ENCODE results near the gene TM7SF2. TPM values are rescaled to one million over a fixed set of nuclear protein-coding genes. Genes with fewer than 3 reads are reported as not detected.
"Not testable (repeated sequence)": the region's sequence is repeated elsewhere in the genome, so short reads cannot be mapped to it uniquely, and the experiment has no call there.

TM7SF2 gene
- total RNA-seq, 1 experiment from 2014 or later, result 37.8 TPM

DNA sequence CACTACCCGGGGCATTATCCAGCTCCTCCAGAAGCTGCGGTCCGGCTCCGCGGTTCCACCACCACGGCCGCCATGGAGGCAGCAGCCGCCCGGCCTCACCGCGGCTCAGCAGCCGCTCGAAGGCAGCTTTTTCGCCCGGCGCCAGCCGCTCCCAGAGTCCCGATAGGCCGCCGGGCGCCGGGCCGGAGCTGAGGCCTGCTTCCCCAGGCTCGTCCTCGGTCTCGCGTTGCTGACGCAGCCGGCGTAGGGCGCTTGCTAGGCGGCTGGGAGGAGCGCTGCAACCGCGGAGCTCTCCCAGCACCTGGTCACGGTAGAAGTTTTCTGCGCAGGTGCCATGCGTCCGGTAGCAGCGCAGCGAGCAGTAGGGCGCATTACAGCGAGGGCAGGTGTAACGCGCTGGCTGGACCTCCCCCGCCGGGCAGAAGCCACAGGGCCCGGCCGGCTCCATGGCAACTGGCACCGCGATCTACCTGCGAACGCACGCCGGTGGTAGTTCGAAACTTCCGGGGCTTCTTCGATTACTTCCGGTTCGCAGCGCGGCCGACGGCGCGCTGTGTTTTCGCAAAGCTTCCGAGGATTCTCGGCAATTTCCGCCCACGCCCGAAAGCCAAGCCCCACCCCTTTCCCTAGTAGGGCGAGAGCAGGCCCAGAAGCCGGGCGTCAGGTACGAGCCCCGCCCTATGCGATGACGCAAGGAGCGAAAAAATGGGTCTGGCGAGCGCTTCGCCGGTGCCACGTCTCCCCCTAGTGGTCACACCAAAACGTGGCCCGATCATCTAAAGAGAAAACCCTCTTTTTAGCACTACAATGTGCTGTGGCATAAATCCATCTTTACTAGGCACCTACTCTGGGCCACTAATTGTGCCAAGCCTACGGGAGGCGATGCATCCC is 5.8 kb downstream of the TM7SF2 start, which contains the start of gene ZNHIT2:
Gene ZNHIT2 (minus strand): TSS at position 496 of the 891 bp plus-strand sequence. CDS start 48 bp downstream, at position 448.
- no peak for TF ChIP-seq EZH2 (IDR thresholded peaks at IDR 0.05; ENCODE audit: borderline replicate concordance, low read depth, low read length, poor library complexity, severe bottlenecking)
- TF ChIP-seq, protein P1, sequence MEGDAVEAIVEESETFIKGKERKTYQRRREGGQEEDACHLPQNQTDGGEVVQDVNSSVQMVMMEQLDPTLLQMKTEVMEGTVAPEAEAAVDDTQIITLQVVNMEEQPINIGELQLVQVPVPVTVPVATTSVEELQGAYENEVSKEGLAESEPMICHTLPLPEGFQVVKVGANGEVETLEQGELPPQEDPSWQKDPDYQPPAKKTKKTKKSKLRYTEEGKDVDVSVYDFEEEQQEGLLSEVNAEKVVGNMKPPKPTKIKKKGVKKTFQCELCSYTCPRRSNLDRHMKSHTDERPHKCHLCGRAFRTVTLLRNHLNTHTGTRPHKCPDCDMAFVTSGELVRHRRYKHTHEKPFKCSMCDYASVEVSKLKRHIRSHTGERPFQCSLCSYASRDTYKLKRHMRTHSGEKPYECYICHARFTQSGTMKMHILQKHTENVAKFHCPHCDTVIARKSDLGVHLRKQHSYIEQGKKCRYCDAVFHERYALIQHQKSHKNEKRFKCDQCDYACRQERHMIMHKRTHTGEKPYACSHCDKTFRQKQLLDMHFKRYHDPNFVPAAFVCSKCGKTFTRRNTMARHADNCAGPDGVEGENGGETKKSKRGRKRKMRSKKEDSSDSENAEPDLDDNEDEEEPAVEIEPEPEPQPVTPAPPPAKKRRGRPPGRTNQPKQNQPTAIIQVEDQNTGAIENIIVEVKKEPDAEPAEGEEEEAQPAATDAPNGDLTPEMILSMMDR (conservative IDR thresholded peaks at IDR 0.05; ENCODE audit: low read depth, low read length), result peak; percentile 98
- intact Hi-C loops (cut with micrococcal nuclease; ENCODE audit: unreplicated experiment), result loop anchor here (5.0 to 10.0 kb wide), 3 partner anchors 90 to 333 kb away; partner anchors contain the start of gene SNX15
- H3K4me1 ChIP-seq (ENCODE audit: insufficient read depth, low read length, poor library complexity, severe bottlenecking), result peaks cover 29% of the 10 kb centered on the region
- no TSS peak for BruUV-seq (replicated peaks)
- H3K4me3 ChIP-seq (ENCODE audit: low read depth, low read length, poor library complexity, severe bottlenecking), result peak within 1 kb of the TSS; percentile 95
- peak within 1 kb of the TSS; percentile 92 for H3K27ac ChIP-seq (ENCODE audit: low read depth, low read length, poor library complexity, severe bottlenecking)
- H3K9me3 ChIP-seq (ENCODE audit: low read depth, low read length, poor library complexity, severe bottlenecking), result no peaks in the 10 kb centered on the region
- ChIA-PET POLR2A (ENCODE audit: low non-redundant PET) (no interaction called here), CTCF (interaction anchor here (0.6 to 1.0 kb wide), 3 partner anchors 18 to 269 kb away, joined by 3 to 7 read pairs (median 6); no protein-coding TSS in a partner anchor)
- peak; percentile 100 for DNase-seq (ENCODE audit: low spot score)
- peaks cover 41% of the 10 kb centered on the region for H3K36me3 ChIP-seq (ENCODE audit: insufficient read depth, low read length, poor library complexity, severe bottlenecking)
- H3K27me3 ChIP-seq (replicated peaks; ENCODE audit: insufficient read depth, low read depth, low read length, poor library complexity), result no peaks in the 10 kb centered on the region

DNA sequence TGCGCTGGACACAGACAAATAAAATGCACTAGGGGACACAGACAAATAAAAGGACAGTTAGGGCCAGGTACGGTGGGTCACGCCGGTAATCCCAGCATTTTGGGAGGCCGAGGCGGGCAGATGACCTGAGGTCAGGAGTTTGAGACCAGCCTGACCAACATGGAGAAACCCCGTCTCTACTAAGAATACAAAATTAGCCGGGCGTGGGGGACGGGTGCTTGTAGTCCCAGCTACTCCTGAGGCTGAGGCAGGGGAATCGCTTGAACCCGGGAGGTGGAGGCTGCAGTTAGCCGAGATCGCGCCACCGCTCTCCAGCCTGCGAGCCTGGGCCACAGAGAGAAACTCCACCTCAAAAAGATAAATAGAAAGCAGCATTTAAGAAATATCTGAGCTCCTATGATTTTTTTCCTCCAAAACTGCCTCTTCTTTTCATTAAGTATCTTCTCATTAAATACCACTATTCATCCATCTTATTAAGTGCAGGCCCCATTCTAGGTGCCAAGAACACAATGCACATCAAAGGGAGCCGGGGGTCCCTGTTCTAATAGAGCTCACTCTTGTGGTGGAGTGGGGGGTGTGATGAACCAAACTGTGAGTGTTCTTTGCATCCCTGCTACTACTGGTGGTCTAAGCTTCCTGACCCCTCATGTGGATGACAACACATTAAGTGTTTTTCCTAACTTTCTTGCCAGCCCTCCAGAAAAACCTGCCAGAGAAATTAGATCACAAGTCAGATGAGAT is 6.6 kb downstream of the TM7SF2 start:
- CTCF ChIA-PET, result interaction anchor here (0.8 to 1.0 kb wide), 2 partner anchors 17 to 270 kb away, joined by 3 to 7 read pairs; no protein-coding TSS in a partner anchor
- TF ChIP-seq, protein P1 (conservative IDR thresholded peaks at IDR 0.05; ENCODE audit: low read depth, low read length), result no peak
- no peak for TF ChIP-seq EZH2 (IDR thresholded peaks at IDR 0.05; ENCODE audit: borderline replicate concordance, low read depth, low read length, poor library complexity, severe bottlenecking)
- BruUV-seq (replicated peaks), result no TSS peak
- Histone ChIP-seq H3K27ac (ENCODE audit: low read depth, low read length, poor library complexity, severe bottlenecking) (no peak overlapping the region), H3K27me3 (replicated peaks; ENCODE audit: insufficient read depth, low read depth, low read length, poor library complexity) (no peaks in the 10 kb centered on the region), H3K9me3 (ENCODE audit: low read depth, low read length, poor library complexity, severe bottlenecking) (no peaks in the 10 kb centered on the region), H3K36me3 (ENCODE audit: insufficient read depth, low read length, poor library complexity, severe bottlenecking) (peaks cover 41% of the 10 kb centered on the region), H3K4me1 (ENCODE audit: insufficient read depth, low read length, poor library complexity, severe bottlenecking) (peaks cover 23% of the 10 kb centered on the region), H3K4me3 (ENCODE audit: low read depth, low read length, poor library complexity, severe bottlenecking) (peak overlapping the region; percentile 95)
- POLR2A ChIA-PET (ENCODE audit: low non-redundant PET), result no interaction called here
- no peak for DNase-seq (ENCODE audit: low spot score)
- intact Hi-C loops (cut with micrococcal nuclease; ENCODE audit: unreplicated experiment), result loop anchor here (5.0 to 10.0 kb wide), 3 partner anchors 91 to 333 kb away; partner anchors contain the start of gene SNX15

DNA sequence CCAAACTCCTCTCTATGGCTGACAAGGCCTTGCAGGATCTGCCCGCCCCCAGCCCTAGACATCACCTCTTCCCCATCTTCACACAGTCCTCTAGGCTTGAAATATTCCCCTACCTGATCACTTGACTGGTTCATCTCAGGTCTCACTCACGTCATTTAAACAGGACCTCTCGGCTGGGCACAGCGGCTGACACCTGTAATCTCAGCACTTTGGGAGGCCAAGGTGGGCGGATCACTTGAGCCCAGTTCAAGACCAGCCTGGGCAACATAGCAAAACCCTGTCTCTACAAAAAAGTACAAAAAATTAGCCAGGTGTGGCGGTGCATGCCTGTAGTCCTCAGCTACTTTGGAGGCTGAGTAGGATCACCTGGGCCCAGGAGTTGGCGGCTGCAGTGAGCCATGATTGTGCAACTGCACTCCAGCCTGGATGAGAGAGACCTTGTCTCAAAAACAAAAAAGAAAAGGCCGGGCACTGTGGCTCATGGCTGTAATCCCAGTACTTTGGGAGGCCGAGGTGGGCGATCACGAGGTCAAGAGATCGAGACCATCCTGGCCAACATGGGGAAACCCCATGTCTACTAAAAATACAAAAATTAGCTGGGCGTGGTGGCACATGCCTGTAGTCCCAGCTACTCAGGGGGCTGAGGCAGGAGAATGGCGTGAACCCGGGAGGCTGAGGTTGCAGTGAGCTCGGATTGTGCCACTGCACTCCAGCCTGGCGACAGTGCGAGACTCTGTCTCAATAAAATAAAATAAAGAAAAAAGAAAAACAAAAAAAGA is 7.4 kb downstream of the TM7SF2 start:
- Histone ChIP-seq H3K36me3 (ENCODE audit: insufficient read depth, low read length, poor library complexity, severe bottlenecking) (peaks cover 41% of the 10 kb centered on the region), H3K4me1 (ENCODE audit: insufficient read depth, low read length, poor library complexity, severe bottlenecking) (peaks cover 20% of the 10 kb centered on the region)
- H3K27ac ChIP-seq (ENCODE audit: low read depth, low read length, poor library complexity, severe bottlenecking); DNase-seq (ENCODE audit: low spot score); H3K9me3 ChIP-seq (ENCODE audit: low read depth, low read length, poor library complexity, severe bottlenecking); H3K4me3 ChIP-seq (ENCODE audit: low read depth, low read length, poor library complexity, severe bottlenecking); CTCF ChIA-PET; BruUV-seq (replicated peaks); H3K27me3 ChIP-seq (replicated peaks; ENCODE audit: insufficient read depth, low read depth, low read length, poor library complexity); POLR2A ChIA-PET (ENCODE audit: low non-redundant PET): not testable (repeated sequence)
- intact Hi-C loops (cut with micrococcal nuclease; ENCODE audit: unreplicated experiment), result loop anchor here (5.0 to 10.0 kb wide), 3 partner anchors 92 to 334 kb away; partner anchors contain the start of gene SNX15
